ENCODE data around the gene SLC12A7. TPM values are rescaled to one million over a fixed set of nuclear protein-coding genes. Genes with fewer than 3 reads are reported as not detected.
A peak's percentile ranks its signal among the peaks of the same experiment; 100 is the strongest.

The SLC12A7 gene
- total and polyA plus RNA-seq, 2 of the 13 experiments (the other 11 are each of a cell fraction or from before 2014, with no cell fraction given), result 14.0 to 18.5 TPM

DNA sequence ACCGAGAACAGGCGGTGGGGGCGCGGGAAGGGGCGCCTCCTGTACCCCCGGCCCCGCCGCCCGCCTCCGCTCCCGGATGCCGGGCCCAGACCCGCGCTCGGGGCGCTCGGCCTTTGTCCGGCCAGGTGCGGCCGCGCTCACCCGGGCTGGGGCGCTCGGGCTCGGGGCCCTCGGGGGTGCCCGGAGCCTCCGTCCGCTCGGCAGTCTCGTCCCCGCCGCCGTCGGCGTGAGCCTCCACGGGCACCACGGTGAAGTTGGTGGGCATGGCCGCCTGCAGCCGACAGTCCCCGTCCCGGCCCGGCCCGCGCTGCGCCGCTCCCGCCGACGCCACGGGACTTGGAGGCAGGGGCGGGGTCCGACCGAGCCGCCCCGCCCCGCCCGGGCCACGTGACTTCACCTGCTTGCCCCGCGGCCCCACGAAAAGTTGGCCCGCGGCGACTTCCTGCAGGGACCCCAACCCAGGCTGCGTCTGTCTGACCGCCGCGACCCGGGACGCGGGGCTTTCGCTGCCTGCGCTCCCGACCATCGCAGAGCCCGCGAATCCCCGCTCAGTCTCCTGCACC lies at the start of gene SLC12A7 (continued):
- TF ChIP-seq BORCS8-MEF2B (CRISPR knock-in tag; IDR thresholded peaks at IDR 0.05), result no peak
- TF ChIP-seq SALL1 (CRISPR knock-in tag; IDR thresholded peaks at IDR 0.05), result peak; percentile 47
- TF ChIP-seq, protein P1, sequence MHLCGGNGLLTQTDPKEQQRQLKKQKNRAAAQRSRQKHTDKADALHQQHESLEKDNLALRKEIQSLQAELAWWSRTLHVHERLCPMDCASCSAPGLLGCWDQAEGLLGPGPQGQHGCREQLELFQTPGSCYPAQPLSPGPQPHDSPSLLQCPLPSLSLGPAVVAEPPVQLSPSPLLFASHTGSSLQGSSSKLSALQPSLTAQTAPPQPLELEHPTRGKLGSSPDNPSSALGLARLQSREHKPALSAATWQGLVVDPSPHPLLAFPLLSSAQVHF (CRISPR knock-in tag; IDR thresholded peaks at IDR 0.05), result no peak
- no peak for TF ChIP-seq GFI1 (CRISPR knock-in tag; IDR thresholded peaks at IDR 0.05; ENCODE audit: borderline replicate concordance)
- no peak for TF ChIP-seq ZNF329 (CRISPR knock-in tag; IDR thresholded peaks at IDR 0.05; ENCODE audit: low read depth)
- no peak for TF ChIP-seq LCORL (IDR thresholded peaks at IDR 0.05)
- no peak for TF ChIP-seq LCORL (CRISPR knock-in tag; IDR thresholded peaks at IDR 0.05)
- TF ChIP-seq, protein P2, sequence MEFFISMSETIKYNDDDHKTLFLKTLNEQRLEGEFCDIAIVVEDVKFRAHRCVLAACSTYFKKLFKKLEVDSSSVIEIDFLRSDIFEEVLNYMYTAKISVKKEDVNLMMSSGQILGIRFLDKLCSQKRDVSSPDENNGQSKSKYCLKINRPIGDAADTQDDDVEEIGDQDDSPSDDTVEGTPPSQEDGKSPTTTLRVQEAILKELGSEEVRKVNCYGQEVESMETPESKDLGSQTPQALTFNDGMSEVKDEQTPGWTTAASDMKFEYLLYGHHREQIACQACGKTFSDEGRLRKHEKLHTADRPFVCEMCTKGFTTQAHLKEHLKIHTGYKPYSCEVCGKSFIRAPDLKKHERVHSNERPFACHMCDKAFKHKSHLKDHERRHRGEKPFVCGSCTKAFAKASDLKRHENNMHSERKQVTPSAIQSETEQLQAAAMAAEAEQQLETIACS (CRISPR knock-in tag; IDR thresholded peaks at IDR 0.05), result no peak
- TF ChIP-seq, protein P3, sequence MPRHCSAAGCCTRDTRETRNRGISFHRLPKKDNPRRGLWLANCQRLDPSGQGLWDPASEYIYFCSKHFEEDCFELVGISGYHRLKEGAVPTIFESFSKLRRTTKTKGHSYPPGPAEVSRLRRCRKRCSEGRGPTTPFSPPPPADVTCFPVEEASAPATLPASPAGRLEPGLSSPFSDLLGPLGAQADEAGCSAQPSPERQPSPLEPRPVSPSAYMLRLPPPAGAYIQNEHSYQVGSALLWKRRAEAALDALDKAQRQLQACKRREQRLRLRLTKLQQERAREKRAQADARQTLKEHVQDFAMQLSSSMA (CRISPR knock-in tag; IDR thresholded peaks at IDR 0.05), result no peak
- no peak for TF ChIP-seq PITX1 (CRISPR knock-in tag; IDR thresholded peaks at IDR 0.05)
- peak; percentile 49; the same call in 1 of the 2 replicates for TF ChIP-seq SP5 (CRISPR knock-in tag; IDR thresholded peaks at IDR 0.05; ENCODE audit: borderline replicate concordance, low read depth)
- TF ChIP-seq NCOA2 (CRISPR knock-in tag; IDR thresholded peaks at IDR 0.05), result no peak
- TF ChIP-seq ZSCAN29 (CRISPR knock-in tag; conservative IDR thresholded peaks at IDR 0.05), result no peak
- TF ChIP-seq, protein P4, sequence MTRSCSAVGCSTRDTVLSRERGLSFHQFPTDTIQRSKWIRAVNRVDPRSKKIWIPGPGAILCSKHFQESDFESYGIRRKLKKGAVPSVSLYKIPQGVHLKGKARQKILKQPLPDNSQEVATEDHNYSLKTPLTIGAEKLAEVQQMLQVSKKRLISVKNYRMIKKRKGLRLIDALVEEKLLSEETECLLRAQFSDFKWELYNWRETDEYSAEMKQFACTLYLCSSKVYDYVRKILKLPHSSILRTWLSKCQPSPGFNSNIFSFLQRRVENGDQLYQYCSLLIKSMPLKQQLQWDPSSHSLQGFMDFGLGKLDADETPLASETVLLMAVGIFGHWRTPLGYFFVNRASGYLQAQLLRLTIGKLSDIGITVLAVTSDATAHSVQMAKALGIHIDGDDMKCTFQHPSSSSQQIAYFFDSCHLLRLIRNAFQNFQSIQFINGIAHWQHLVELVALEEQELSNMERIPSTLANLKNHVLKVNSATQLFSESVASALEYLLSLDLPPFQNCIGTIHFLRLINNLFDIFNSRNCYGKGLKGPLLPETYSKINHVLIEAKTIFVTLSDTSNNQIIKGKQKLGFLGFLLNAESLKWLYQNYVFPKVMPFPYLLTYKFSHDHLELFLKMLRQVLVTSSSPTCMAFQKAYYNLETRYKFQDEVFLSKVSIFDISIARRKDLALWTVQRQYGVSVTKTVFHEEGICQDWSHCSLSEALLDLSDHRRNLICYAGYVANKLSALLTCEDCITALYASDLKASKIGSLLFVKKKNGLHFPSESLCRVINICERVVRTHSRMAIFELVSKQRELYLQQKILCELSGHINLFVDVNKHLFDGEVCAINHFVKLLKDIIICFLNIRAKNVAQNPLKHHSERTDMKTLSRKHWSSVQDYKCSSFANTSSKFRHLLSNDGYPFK (CRISPR knock-in tag; IDR thresholded peaks at IDR 0.05; ENCODE audit: borderline replicate concordance), result no peak
- TF ChIP-seq FOXO1 (CRISPR knock-in tag; IDR thresholded peaks at IDR 0.05), result no peak
- TF ChIP-seq, protein P5, sequence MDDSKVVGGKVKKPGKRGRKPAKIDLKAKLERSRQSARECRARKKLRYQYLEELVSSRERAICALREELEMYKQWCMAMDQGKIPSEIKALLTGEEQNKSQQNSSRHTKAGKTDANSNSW (CRISPR knock-in tag; IDR thresholded peaks at IDR 0.05; ENCODE audit: borderline replicate concordance), result no peak
- no peak for TF ChIP-seq CREM (IDR thresholded peaks at IDR 0.05)
- TF ChIP-seq CREM (CRISPR knock-in tag; IDR thresholded peaks at IDR 0.05), result no peak
- peak; percentile 68 for TF ChIP-seq HNRNPK (IDR thresholded peaks at IDR 0.05; ENCODE audit: low read depth, low read length, poor library complexity, severe bottlenecking)
- TF ChIP-seq THYN1 (CRISPR knock-in tag; IDR thresholded peaks at IDR 0.05; ENCODE audit: borderline replicate concordance, low read depth), result no peak
- TF ChIP-seq ZNF737 (CRISPR knock-in tag; IDR thresholded peaks at IDR 0.05; ENCODE audit: borderline replicate concordance), result no peak
- TF ChIP-seq RFX1 (IDR thresholded peaks at IDR 0.05), result no peak
- TF ChIP-seq XRCC5 (optimal IDR thresholded peaks at IDR 0.05; ENCODE audit: low read length), result peak; percentile 19
- peak; percentile 57; the same call in 1 of the 2 replicates for TF ChIP-seq YEATS4 (CRISPR knock-in tag; IDR thresholded peaks at IDR 0.05; ENCODE audit: borderline replicate concordance)
- TF ChIP-seq ZNF678 (CRISPR knock-in tag; IDR thresholded peaks at IDR 0.05), result no peak
- no peak for TF ChIP-seq HOXA7 (CRISPR knock-in tag; IDR thresholded peaks at IDR 0.05)
- TF ChIP-seq KDM5B (CRISPR knock-in tag; IDR thresholded peaks at IDR 0.05; ENCODE audit: borderline replicate concordance), result no peak
